ENCODE measurements around the gene TAF4B. TPM values are rescaled to one million over a fixed set of nuclear protein-coding genes. Genes with fewer than 3 reads are reported as not detected.

Gene TAF4B
- total RNA-seq = 4.7 and 5.1 TPM in 2 replicates

GRCh38 chr18:26226229-26227050, at the start of gene TAF4B:
Gene TAF4B, plus strand, starts transcription at chr18:26226445. Its CDS starts 489 bp downstream, at chr18:26226934.
- Histone ChIP-seq H3K36me3 (ENCODE audit: insufficient read depth, low read length) (no peaks in the 10 kb centered on the region), H3K27me3 (ENCODE audit: insufficient read depth, low read length) (no peaks in the 10 kb centered on the region), H2AFZ (ENCODE audit: low read length) (peak within 1 kb of the TSS; percentile 89), H3K27ac (ENCODE audit: low read depth, low read length) (peak within 1 kb of the TSS; percentile 63), H3K4me2 (ENCODE audit: insufficient read depth, low read length) (peak within 1 kb of the TSS; percentile 93), H3K79me2 (ENCODE audit: insufficient read depth, low read length) (no peaks in the 10 kb centered on the region), H4K20me1 (ENCODE audit: insufficient read depth, low read length) (no peaks in the 10 kb centered on the region), H3K9me3 (ENCODE audit: low read depth, low read length) (no peaks in the 10 kb centered on the region), H3K4me3 (ENCODE audit: insufficient read depth, low read length) (peak within 1 kb of the TSS; percentile 86), H3K4me1 (ENCODE audit: insufficient read depth, low read length) (peaks cover 4% of the 10 kb centered on the region)
- peak; percentile 97 for DNase-seq (ENCODE audit: insufficient read length, low spot score, missing footprints)
- TF ChIP-seq CTCF (IDR thresholded peaks at IDR 0.05; ENCODE audit: extremely low read depth, low read depth, low read length) = no peak

GRCh38 chr18:26181343-26181826, 44.9 kb upstream of the TAF4B start:
- no peak overlapping the region for H3K27ac ChIP-seq (ENCODE audit: low read depth, low read length)
- no peaks in the 10 kb centered on the region for H3K79me2 ChIP-seq (ENCODE audit: insufficient read depth, low read length)
- H2AFZ ChIP-seq (ENCODE audit: low read length) = no peak overlapping the region
- no peak for TF ChIP-seq CTCF (IDR thresholded peaks at IDR 0.05; ENCODE audit: extremely low read depth, low read depth, low read length)
- H3K9me3 ChIP-seq (ENCODE audit: low read depth, low read length) = no peaks in the 10 kb centered on the region
- no peak for DNase-seq (ENCODE audit: insufficient read length, low spot score, missing footprints)
- no peaks in the 10 kb centered on the region for H3K36me3 ChIP-seq (ENCODE audit: insufficient read depth, low read length)
- H3K4me1 ChIP-seq (ENCODE audit: insufficient read depth, low read length) = no peaks in the 10 kb centered on the region
- H3K4me3 ChIP-seq (ENCODE audit: insufficient read depth, low read length) = no peak overlapping the region
- no peaks in the 10 kb centered on the region for H3K27me3 ChIP-seq (ENCODE audit: insufficient read depth, low read length)
- no peak overlapping the region for H3K4me2 ChIP-seq (ENCODE audit: insufficient read depth, low read length)
- no peaks in the 10 kb centered on the region for H4K20me1 ChIP-seq (ENCODE audit: insufficient read depth, low read length)

GRCh38 chr18:26183395-26184112, 42.7 kb upstream of the TAF4B start:
- no peak overlapping the region for H3K4me3 ChIP-seq (ENCODE audit: insufficient read depth, low read length)
- no peak for DNase-seq (ENCODE audit: insufficient read length, low spot score, missing footprints)

More at GRCh38 chr18:26183395-26184112, 42.7 kb upstream of the TAF4B start:
- no peaks in the 10 kb centered on the region for H3K9me3 ChIP-seq (ENCODE audit: low read depth, low read length)
- H2AFZ ChIP-seq (ENCODE audit: low read length) = no peak overlapping the region
- TF ChIP-seq CTCF (IDR thresholded peaks at IDR 0.05; ENCODE audit: extremely low read depth, low read depth, low read length) = no peak
- no peaks in the 10 kb centered on the region for H4K20me1 ChIP-seq (ENCODE audit: insufficient read depth, low read length)
- no peak overlapping the region for H3K27ac ChIP-seq (ENCODE audit: low read depth, low read length)
- H3K27me3 ChIP-seq (ENCODE audit: insufficient read depth, low read length) = no peaks in the 10 kb centered on the region
- H3K79me2 ChIP-seq (ENCODE audit: insufficient read depth, low read length) = no peaks in the 10 kb centered on the region
- no peaks in the 10 kb centered on the region for H3K4me1 ChIP-seq (ENCODE audit: insufficient read depth, low read length)
- no peak overlapping the region for H3K4me2 ChIP-seq (ENCODE audit: insufficient read depth, low read length)
- H3K36me3 ChIP-seq (ENCODE audit: insufficient read depth, low read length) = no peaks in the 10 kb centered on the region

Measured in osteoblast (primary cell).